Panc1 (cell line): ENCODE measurements around the gene GOLGA8J.

Experiments used
- CTCF ChIP-seq: fragments of 450-650 bp; IDR thresholded peaks from 2 replicates; pipeline ENCODE4 v1.5.1; 2017; ENCODE audit warnings: mild to moderate bottlenecking
- POLR2AphosphoS5 ChIP-seq: IDR thresholded peaks from 2 replicates; pipeline ENCODE4 v1.6.1; 2012; ENCODE audit warnings: mild to moderate bottlenecking, low read depth, low read length, moderate library complexity
- REST ChIP-seq, 2 experiments: IDR thresholded peaks; 2 replicates each; pipeline ENCODE4 v1.6.1; 2011 to 2012; ENCODE audit warnings: low read depth in 2 of 2, control low read depth in 1 of 2, low read length in 1 of 2, mild to moderate bottlenecking in 1 of 2, moderate library complexity in 1 of 2; ENCODE audit not compliant: insufficient read depth in 1 of 2
- TCF7L2 ChIP-seq: IDR thresholded peaks from 2 replicates; pipeline ENCODE4 v1.6.1; 2011; ENCODE audit warnings: mild to moderate bottlenecking, low read depth, low read length, inconsistent platforms

- TF ChIP-seq TCF7L2 (no peak), CTCF (no peak), REST (IDR thresholded peaks at IDR 0.05; ENCODE audit: insufficient read depth in 1 of 2, low read depth in 2 of 2, low read length in 1 of 2) (no peak), POLR2AphosphoS5 (no peak)
Measured at GRCh38 chr15:30044377-30044776, 38.4 kb upstream of the GOLGA8J start.
